ENCODE measurements around the gene TRAPPC5. TPM values are rescaled to one million over a fixed set of nuclear protein-coding genes. Genes with fewer than 3 reads are reported as not detected.

TRAPPC5 gene
- total RNA-seq, 1 donor from 2014 or later = 116 TPM

- intact Hi-C loops (cut with micrococcal nuclease) = no loop called here
- Histone ChIP-seq H3K4me3 (no peak overlapping the region), H3K9me3 (replicated peaks) (no peaks in the 10 kb centered on the region), H3K27ac (replicated peaks) (no peak overlapping the region), H3K36me3 (no peaks in the 10 kb centered on the region), H3K27me3 (ENCODE audit: low read depth) (peaks cover 84% of the 10 kb centered on the region), H3K4me1 (no peaks in the 10 kb centered on the region)
- no peak for DNase-seq
- TF ChIP-seq CTCF (IDR thresholded peaks at IDR 0.05; ENCODE audit: borderline replicate concordance) = no peak
These were observed 15.6 kb upstream of the TRAPPC5 start for GRCh38 chr19:7665076-7665475.

- Histone ChIP-seq H3K27ac (replicated peaks) (no peak within 1 kb of the TSS), H3K4me1 (no peaks in the 10 kb centered on the region), H3K4me3 (no peak within 1 kb of the TSS), H3K27me3 (ENCODE audit: low read depth) (peaks cover 79% of the 10 kb centered on the region), H3K9me3 (replicated peaks) (peaks cover 3% of the 10 kb centered on the region), H3K36me3 (no peaks in the 10 kb centered on the region)
- intact Hi-C loops (cut with micrococcal nuclease) = no loop called here
- DNase-seq = no peak
- no peak for TF ChIP-seq CTCF (IDR thresholded peaks at IDR 0.05; ENCODE audit: borderline replicate concordance)
These were observed 11.8 kb upstream of the TRAPPC5 start, which contains the start of gene RETN for GRCh38 chr19:7668842-7669241. RETN (plus strand) TSS chr19:7669049; CDS start chr19:7669327, 278 bp downstream.

- H3K4me1 ChIP-seq = no peaks in the 10 kb centered on the region
- no peak for TF ChIP-seq CTCF (IDR thresholded peaks at IDR 0.05; ENCODE audit: borderline replicate concordance)
- peaks cover 72% of the 10 kb centered on the region for H3K27me3 ChIP-seq (ENCODE audit: low read depth)
- H3K27ac ChIP-seq (replicated peaks) = no peak overlapping the region
- H3K9me3 ChIP-seq (replicated peaks) = peaks cover 8% of the 10 kb centered on the region
- DNase-seq = no peak
- no peak overlapping the region for H3K4me3 ChIP-seq
- intact Hi-C loops (cut with micrococcal nuclease) = no loop called here
- H3K36me3 ChIP-seq = no peaks in the 10 kb centered on the region
These were observed 11.0 kb upstream of the TRAPPC5 start for GRCh38 chr19:7669641-7670040.

GRCh38 chr19:7670150-7670783 lies 10.4 kb upstream of the TRAPPC5 start:
- Histone ChIP-seq H3K36me3 (no peaks in the 10 kb centered on the region), H3K27me3 (ENCODE audit: low read depth) (peaks cover 66% of the 10 kb centered on the region), H3K4me3 (no peak overlapping the region), H3K9me3 (replicated peaks) (peaks cover 8% of the 10 kb centered on the region), H3K27ac (replicated peaks) (no peak overlapping the region), H3K4me1 (no peaks in the 10 kb centered on the region)
- no peak for DNase-seq
- intact Hi-C loops (cut with micrococcal nuclease) = no loop called here
- TF ChIP-seq CTCF (IDR thresholded peaks at IDR 0.05; ENCODE audit: borderline replicate concordance) = no peak

GRCh38 chr19:7670790-7671189 lies 9.8 kb upstream of the TRAPPC5 start:
- no peak for TF ChIP-seq CTCF (IDR thresholded peaks at IDR 0.05; ENCODE audit: borderline replicate concordance)
- Histone ChIP-seq H3K27ac (replicated peaks) (no peak overlapping the region), H3K4me1 (no peaks in the 10 kb centered on the region), H3K9me3 (replicated peaks) (peaks cover 8% of the 10 kb centered on the region), H3K4me3 (no peak overlapping the region), H3K27me3 (ENCODE audit: low read depth) (peaks cover 68% of the 10 kb centered on the region), H3K36me3 (no peaks in the 10 kb centered on the region)
- intact Hi-C loops (cut with micrococcal nuclease) = no loop called here
- no peak for DNase-seq
